Activated CD4-positive, CD25-positive, alpha-beta regulatory T cell treated with anti-CD3 and anti-CD28 coated beads, Interleukin-2, amount 50 U/mL, for 24 hours (primary cell): ENCODE data around the gene COL12A1.

Source experiments
- ATAC-seq, 2 donors: fragments of 150-1000 bp; cut with Tn5 transposase; one replicate each; pipeline ENCODE4 v1.10.0; 2021; ENCODE audit warnings: mild to moderate bottlenecking in 1 of 2, moderate library complexity in 1 of 2

The COL12A1 gene

GRCh38 chr6:75096966-75097365, 108.9 kb downstream of the COL12A1 start:
- no peak for ATAC-seq

- no peak for ATAC-seq
Observed at GRCh38 chr6:75094614-75095200, 111.1 kb downstream of the COL12A1 start.

GRCh38 chr6:75091467-75092190, 114.2 kb downstream of the COL12A1 start:
- no peak for ATAC-seq

- ATAC-seq: no peak
Observed at GRCh38 chr6:75090576-75090975, 115.3 kb downstream of the COL12A1 start.

GRCh38 chr6:75089921-75090320, 115.9 kb downstream of the COL12A1 start:
- ATAC-seq: no peak

- ATAC-seq: no peak
Observed at GRCh38 chr6:75089151-75089897, 116.5 kb downstream of the COL12A1 start.

- ATAC-seq: no peak
Observed at GRCh38 chr6:75085931-75086635, 119.8 kb downstream of the COL12A1 start.

GRCh38 chr6:75084872-75085381, 120.9 kb downstream of the COL12A1 start:
- no peak for ATAC-seq

- ATAC-seq: no peak
Observed at GRCh38 chr6:75084018-75084417, 121.8 kb downstream of the COL12A1 start.

GRCh38 chr6:75081921-75082320, 123.9 kb downstream of the COL12A1 start:
- ATAC-seq: no peak

GRCh38 chr6:75081047-75081446, 124.8 kb downstream of the COL12A1 start:
- no peak for ATAC-seq

GRCh38 chr6:75079589-75079988, 126.3 kb downstream of the COL12A1 start:
- ATAC-seq: no peak

GRCh38 chr6:75077701-75078100, 128.2 kb downstream of the COL12A1 start:
- ATAC-seq: no peak

- no peak for ATAC-seq
Observed at GRCh38 chr6:75076009-75076408, 129.8 kb downstream of the COL12A1 start.

- no peak for ATAC-seq
Observed at GRCh38 chr6:75070244-75070643, 135.6 kb downstream of the COL12A1 start.

- no peak for ATAC-seq
Observed at GRCh38 chr6:75065523-75065922, 140.3 kb downstream of the COL12A1 start.

GRCh38 chr6:75052491-75052890, 153.4 kb downstream of the COL12A1 start:
- ATAC-seq: no peak

GRCh38 chr6:75049308-75049707, 156.5 kb downstream of the COL12A1 start:
- no peak for ATAC-seq

- no peak for ATAC-seq
Observed at GRCh38 chr6:75044846-75045245, 161.0 kb downstream of the COL12A1 start.

GRCh38 chr6:75041381-75041780, 164.5 kb downstream of the COL12A1 start:
- no peak for ATAC-seq
